ENCODE results near the gene MSTO1.
"Not testable (repeated sequence)": the region's sequence is repeated elsewhere in the genome, so short reads cannot be mapped to it uniquely, and the experiment has no call there.

DNA sequence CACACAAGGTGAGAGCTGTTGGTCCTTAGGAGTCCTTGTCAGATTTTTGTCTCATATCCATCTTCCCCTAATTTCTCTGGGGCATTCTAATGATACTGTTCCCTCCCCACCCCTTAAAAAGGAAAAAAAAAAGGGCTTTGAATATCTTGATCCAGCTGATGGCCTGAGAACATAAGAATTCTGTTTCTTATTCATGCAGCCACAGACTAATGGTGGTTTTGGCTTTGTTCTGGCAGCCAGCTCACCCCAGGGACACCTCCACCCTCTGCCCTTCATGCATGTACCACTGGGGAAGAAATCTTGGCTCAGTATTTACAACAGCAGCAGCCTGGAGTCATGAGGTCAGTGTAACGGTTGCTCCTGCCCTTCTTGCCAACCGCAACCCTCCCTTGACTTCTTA, 3.2 kb downstream of the MSTO1 start:
- TF ChIP-seq, protein P1, sequence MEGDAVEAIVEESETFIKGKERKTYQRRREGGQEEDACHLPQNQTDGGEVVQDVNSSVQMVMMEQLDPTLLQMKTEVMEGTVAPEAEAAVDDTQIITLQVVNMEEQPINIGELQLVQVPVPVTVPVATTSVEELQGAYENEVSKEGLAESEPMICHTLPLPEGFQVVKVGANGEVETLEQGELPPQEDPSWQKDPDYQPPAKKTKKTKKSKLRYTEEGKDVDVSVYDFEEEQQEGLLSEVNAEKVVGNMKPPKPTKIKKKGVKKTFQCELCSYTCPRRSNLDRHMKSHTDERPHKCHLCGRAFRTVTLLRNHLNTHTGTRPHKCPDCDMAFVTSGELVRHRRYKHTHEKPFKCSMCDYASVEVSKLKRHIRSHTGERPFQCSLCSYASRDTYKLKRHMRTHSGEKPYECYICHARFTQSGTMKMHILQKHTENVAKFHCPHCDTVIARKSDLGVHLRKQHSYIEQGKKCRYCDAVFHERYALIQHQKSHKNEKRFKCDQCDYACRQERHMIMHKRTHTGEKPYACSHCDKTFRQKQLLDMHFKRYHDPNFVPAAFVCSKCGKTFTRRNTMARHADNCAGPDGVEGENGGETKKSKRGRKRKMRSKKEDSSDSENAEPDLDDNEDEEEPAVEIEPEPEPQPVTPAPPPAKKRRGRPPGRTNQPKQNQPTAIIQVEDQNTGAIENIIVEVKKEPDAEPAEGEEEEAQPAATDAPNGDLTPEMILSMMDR (conservative IDR thresholded peaks at IDR 0.05), result not testable (repeated sequence)
- TF ChIP-seq ZFX (IDR thresholded peaks at IDR 0.05), result not testable (repeated sequence)
